ENCODE data around the gene MLC1. TPM values are rescaled to one million over a fixed set of nuclear protein-coding genes. Genes with fewer than 3 reads are reported as not detected.
A peak's percentile ranks its signal among the peaks of the same experiment; 100 is the strongest.

The MLC1 gene
- total and polyA plus RNA-seq, 9 donors, result 0.11 to 1.1 (median 0.35) TPM; not detected in 2

DNA sequence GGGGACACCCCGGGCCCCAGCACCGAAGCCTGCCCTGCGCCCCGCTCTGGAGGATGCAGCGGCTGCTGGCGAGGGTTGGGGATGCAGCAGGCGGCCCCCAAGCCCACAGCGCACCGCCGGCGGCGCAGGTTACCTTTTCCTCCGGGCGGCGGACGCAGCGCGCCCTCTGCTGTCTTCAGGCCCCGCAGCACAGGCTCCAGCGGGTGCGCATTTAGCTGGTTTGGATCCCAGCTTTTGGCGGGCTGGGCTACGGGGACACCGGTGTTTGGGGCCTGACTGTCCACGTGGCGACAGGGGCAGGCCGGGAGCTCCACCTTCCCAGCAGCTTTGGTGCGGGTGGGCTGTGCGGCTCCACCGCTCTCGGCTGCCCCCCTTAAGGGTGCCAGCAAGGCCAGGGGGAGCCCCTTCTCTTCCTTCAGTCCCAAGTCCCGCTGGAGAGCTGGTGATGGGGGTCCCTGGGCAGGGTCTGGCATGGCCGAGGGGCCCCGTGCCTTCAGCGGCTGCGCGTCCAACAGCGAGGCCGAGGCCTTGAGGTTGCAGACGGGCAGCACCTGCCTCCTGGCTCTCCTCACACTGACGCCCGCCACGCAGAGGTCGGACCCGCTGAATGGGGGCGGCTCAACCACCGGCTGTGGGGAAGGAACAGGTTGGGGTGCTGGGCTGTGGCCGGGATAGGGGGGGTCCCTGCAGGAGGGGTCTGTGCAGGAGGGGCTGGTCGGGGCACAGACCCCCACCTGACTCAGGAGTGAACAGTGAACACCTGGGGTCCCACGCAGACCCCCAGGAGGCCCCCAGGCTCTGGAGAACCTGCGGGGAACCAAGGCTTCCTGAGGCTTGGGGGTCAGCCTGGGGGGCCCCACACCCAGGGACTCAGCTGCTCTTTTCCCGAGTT, 54.7 kb downstream of the MLC1 start:
- Histone ChIP-seq H3K4me1 (ENCODE audit: insufficient read depth) (no peaks in the 10 kb centered on the region), H3K27me3 (no peaks in the 10 kb centered on the region), H3K4me3 (no peak overlapping the region), H3K27ac (no peak overlapping the region), H3K36me3 (no peaks in the 10 kb centered on the region), H3K9me3 (no peaks in the 10 kb centered on the region)
- peak; percentile 62 to 86 (median 72) for DNase-seq
- no peak for TF ChIP-seq EP300 (IDR thresholded peaks at IDR 0.05)
- no peak for TF ChIP-seq POLR2A (IDR thresholded peaks at IDR 0.05)
- TF ChIP-seq, protein P1, sequence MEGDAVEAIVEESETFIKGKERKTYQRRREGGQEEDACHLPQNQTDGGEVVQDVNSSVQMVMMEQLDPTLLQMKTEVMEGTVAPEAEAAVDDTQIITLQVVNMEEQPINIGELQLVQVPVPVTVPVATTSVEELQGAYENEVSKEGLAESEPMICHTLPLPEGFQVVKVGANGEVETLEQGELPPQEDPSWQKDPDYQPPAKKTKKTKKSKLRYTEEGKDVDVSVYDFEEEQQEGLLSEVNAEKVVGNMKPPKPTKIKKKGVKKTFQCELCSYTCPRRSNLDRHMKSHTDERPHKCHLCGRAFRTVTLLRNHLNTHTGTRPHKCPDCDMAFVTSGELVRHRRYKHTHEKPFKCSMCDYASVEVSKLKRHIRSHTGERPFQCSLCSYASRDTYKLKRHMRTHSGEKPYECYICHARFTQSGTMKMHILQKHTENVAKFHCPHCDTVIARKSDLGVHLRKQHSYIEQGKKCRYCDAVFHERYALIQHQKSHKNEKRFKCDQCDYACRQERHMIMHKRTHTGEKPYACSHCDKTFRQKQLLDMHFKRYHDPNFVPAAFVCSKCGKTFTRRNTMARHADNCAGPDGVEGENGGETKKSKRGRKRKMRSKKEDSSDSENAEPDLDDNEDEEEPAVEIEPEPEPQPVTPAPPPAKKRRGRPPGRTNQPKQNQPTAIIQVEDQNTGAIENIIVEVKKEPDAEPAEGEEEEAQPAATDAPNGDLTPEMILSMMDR (IDR thresholded peaks at IDR 0.05), result peak; percentile 74 to 94 (median 89)
- 4 to 19% (median 10%) methylated on average over 39 to 52 of the region's 52 CpGs for WGBS, 3 donors
- intact Hi-C loops (cut with DNase I), result loop anchor here (2.0 to 5.0 kb wide), 3 partner anchors 102 to 263 kb away; no protein-coding TSS in a partner anchor

DNA sequence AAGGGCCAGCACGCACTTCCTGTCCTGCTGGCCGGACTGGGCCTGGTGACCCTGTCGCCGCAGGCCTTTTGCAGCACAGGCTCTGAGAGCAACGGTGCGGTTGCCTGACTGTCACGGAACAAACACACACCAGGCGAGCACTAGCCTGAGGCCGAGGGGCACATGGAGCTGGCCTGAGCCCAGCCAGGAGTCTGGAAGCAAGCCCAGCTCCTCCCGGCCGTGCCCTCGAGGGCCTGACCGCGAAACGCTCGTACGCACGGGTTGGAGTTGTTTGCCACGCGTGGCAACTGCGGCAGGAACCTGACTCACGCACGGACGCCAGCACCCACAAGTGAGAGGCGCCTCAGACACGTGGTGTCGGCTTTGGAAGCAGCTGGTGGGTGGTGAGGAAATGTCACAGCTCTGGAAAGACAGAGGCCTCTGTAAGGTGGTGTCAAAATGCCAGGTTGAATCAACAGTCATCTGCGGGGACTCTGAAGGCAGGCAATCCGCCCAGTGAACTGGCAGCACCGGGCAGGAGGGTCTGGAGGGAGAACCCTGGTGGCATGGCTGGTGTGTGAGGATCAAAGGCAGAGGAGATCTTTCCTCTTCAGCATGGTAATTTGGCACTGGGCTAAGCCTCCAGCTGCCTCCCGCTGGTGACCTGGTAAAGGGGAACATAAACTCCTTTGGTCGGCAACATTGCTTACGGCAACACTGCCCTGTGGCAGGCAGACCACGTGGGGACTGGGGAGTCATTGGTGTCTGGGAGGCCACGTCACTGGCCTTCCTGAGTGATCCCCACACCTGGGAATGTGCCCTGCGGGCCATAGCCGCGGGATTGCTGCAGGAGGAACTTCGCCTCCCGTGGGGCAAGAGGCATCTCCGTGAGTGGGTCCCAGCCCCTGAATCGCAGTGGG, 57.3 kb downstream of the MLC1 start:
- 68 to 72% (median 68%) methylated on average over 42 of the region's 42 CpGs for WGBS, 3 donors
- Histone ChIP-seq H3K4me3 (no peak overlapping the region), H3K36me3 (no peaks in the 10 kb centered on the region), H3K9me3 (no peaks in the 10 kb centered on the region), H3K27ac (no peak overlapping the region), H3K4me1 (ENCODE audit: insufficient read depth) (no peaks in the 10 kb centered on the region), H3K27me3 (no peaks in the 10 kb centered on the region)
- intact Hi-C loops (cut with DNase I), result loop anchor here in 1 of 4 donors (5.0 kb wide), 1 partner anchor 261 kb away; no protein-coding TSS in a partner anchor
- peak in 3 of 5 donors; percentile 14 to 37 (median 20) for DNase-seq
- TF ChIP-seq EP300 (IDR thresholded peaks at IDR 0.05), result no peak
- TF ChIP-seq, protein P1 (IDR thresholded peaks at IDR 0.05), result no peak
- no peak for TF ChIP-seq POLR2A (IDR thresholded peaks at IDR 0.05)

DNA sequence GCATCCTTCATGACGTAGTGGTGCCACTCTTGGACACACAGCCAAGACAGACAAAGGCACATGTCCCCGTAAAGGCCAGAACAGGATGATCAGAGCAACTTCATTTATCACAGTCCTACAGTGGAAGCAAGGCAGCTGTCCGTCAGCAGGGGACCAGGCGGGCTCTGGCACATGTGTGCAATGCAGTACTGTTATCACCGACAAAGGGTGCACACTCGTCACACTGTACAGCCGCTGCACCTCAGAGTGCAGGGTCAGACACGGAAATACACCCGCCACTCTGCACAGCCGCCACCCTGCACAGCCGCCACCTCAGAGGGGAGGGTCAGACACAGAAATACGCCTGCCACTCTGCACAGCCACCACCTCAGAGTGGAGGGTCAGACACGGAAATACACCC, 59.2 kb downstream of the MLC1 start:
- H3K27me3 ChIP-seq, result no peaks in the 10 kb centered on the region
- intact Hi-C loops (cut with DNase I), result loop anchor here in 1 of 4 donors (5.0 kb wide), 1 partner anchor 259 kb away; no protein-coding TSS in a partner anchor

More for the DNA sequence above, 59.2 kb downstream of the MLC1 start:
- TF ChIP-seq POLR2A (IDR thresholded peaks at IDR 0.05) (no peak), EP300 (IDR thresholded peaks at IDR 0.05) (no peak)
- TF ChIP-seq, protein P1 (IDR thresholded peaks at IDR 0.05), result no peak
- DNase-seq, result no peak
- Histone ChIP-seq H3K4me1 (ENCODE audit: insufficient read depth) (no peaks in the 10 kb centered on the region), H3K4me3 (no peak overlapping the region), H3K9me3 (no peaks in the 10 kb centered on the region), H3K27ac (no peak overlapping the region), H3K36me3 (no peaks in the 10 kb centered on the region)
- WGBS, 3 donors, result 79 to 86% (median 79%) methylated on average over 11 to 13 of the region's 13 CpGs
